ENCODE results near the gene C1S.

C1S gene

DNA sequence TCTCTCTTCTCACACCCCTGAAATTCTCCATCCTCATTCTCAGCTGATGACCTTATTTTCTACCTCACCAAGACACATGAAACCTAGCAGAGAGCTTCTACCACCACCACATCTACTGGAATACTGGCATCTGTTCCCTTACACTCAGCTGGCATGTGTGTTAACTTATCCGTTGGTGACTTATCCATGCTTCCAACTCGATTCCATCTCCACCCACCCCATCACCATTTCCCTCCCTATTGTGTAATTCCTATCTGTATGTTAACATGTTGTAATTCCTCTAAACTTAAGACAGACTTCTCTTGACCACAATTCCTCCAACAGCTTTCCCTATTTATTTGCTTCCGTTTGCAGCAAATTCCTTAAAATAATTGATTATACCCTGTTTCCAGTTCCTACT, 15.4 kb downstream of the C1S start:
- DNase-seq (ENCODE audit: low spot score) = no peak

GRCh38 chr12:7076493-7076892, 16.0 kb downstream of the C1S start:
- DNase-seq (ENCODE audit: low spot score) = no peak

- no peak for DNase-seq (ENCODE audit: low spot score)
Measured at GRCh38 chr12:7078163-7078562, 17.6 kb downstream of the C1S start.

- no peak for DNase-seq (ENCODE audit: low spot score)
Measured at GRCh38 chr12:7079826-7080125, 19.3 kb downstream of the C1S start.

- no peak for DNase-seq (ENCODE audit: low spot score)
Measured at GRCh38 chr12:7081037-7081436, 20.5 kb downstream of the C1S start.

GRCh38 chr12:7083125-7083524, 22.6 kb downstream of the C1S start:
- DNase-seq (ENCODE audit: low spot score) = no peak

DNA sequence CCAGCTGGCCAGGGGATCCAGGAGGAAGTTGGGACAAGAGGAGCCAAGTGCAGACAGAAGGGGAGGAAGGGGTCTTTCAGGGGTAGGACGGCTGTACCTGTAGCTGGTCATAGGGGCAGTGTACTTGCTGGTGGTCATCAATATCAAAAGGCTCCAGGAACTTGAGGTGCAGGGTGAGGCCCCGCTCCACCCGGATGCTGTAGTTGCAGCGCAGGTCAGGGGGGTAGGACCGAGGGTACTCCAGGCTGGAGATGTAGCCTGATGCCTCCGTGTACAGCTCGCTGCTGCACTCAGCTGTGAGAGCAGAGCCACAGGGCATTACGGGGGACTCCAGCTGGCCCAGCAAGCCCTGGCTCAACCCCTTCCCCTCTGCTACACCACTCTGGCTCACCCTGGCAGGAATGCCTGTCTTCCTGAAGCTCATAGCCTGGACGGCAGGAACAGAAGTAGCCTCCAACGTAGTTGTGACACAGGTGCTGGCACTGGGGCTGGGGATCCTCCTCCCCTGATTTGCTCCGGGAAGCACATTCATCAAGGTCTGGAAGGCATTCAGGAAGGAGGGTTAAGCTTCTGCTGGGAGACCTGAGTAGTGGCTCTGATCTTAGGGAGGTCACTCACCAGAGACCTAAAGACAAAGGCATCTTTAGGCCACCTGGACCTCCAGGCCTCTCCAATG, 28.8 kb downstream of the C1S start:
- DNase-seq (ENCODE audit: low spot score) = no peak

- no peak for DNase-seq (ENCODE audit: low spot score)
Measured at GRCh38 chr12:7090222-7090998, 29.9 kb downstream of the C1S start.

GRCh38 chr12:7091171-7091570, 30.7 kb downstream of the C1S start:
- DNase-seq (ENCODE audit: low spot score) = no peak

GRCh38 chr12:7091660-7092228, 31.2 kb downstream of the C1S start:
- DNase-seq (ENCODE audit: low spot score) = no peak

- peak; percentile 42 for DNase-seq (ENCODE audit: low spot score)
Measured at GRCh38 chr12:7092229-7092985, 31.9 kb downstream of the C1S start, which contains the start of gene C1R. Gene C1R, minus strand, starts transcription at chr12:7092445. Its CDS starts 57 bp downstream, at chr12:7092388.

GRCh38 chr12:7092986-7093460, 32.5 kb downstream of the C1S start:
- no peak for DNase-seq (ENCODE audit: low spot score)

GRCh38 chr12:7093486-7093885, 33.0 kb downstream of the C1S start:
- no peak for DNase-seq (ENCODE audit: low spot score)

DNA sequence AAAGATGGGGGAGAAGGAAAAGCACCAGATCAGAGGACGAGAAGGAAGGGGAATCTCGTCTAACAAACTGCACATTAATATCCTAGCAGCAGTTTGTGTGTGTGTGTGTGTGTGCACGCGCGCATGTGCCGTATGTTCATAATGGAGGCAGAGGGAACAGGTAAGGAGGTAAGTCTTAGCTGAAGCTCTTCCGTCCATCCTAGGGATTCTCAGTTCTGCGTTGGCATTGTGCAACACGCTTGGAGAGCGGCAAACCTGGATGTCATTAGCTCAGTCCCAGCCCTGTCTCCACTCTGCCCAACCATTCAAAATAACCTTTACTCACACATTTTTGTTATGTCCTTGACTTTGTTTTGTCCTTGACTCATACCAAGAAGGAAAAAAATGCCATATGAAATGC, 33.4 kb downstream of the C1S start:
- no peak for DNase-seq (ENCODE audit: low spot score)

- no peak for DNase-seq (ENCODE audit: low spot score)
Measured at GRCh38 chr12:7096006-7096932, 35.8 kb downstream of the C1S start.

DNA sequence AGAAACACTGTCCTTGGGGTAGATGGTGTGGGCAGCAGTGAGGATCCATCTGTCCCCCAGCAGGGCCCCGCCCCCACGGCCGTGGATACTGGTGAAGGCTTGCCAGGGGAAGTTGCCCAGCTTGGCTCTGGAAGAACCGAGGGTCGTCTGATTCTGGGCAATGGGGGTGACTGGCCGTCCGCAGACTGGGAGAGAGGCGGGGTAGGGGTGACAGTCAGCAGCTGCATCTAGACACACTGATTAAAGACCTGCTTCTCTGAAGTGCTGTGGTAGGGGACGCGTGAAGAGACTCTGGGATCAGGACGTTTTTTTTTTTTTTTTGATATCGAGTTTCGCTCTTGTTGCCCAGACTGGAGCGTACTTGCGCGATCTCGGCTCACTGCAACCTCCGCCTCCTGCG, 36.5 kb downstream of the C1S start:
- DNase-seq (ENCODE audit: low spot score) = no peak

DNA sequence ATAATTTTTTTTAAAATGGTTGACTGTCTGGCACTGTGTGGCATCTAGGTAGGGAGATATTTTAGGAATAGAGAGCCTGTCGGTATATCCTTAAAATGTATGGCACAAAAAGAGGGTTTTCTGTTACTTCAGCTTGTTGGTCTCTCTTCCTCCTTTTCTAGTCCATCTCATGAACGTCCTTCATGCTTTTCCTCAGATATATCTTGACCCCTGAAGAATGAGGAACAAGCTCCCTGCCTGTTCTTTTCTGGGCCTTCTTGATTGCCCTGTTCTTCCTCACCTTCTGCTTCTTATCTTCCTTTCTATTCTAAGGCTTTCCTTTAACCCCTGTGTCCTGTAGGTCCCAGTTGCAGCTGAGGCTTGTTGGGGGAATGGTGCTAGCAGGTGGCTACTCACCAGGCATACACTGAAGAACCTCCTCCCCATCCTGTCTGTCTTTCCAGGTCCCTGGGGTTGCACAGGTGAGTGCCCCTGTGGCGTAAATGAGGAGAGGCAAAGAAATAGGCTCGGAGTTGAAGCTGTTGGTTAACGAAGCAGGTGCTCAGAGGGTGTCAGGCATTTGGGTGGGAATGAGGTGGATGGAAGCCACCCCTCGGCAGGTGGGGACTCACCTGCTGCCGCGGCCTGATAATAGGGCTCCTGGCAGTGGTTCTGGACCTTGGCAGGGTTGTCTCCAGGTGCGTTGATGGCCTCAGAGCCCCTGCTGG, 38.9 kb downstream of the C1S start:
- peak; percentile 40 for DNase-seq (ENCODE audit: low spot score)

DNA sequence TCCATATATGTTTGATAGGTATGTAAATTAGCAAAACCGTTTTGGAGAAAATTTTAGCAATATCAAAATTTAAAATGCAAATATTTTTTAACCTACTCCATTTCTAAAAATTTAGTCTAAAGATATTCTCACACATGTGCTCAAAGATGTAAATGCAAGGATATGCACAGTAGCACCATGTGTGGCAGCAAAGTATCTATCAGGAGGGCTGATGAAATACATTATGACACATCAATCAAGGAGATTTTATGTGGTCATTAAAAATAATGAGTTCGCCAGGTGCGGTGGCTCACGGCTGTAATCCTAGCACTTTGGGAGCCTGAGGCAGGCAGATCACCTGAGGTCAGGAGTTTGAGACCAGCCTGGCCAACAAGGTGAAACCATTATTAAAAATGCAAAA, 39.7 kb downstream of the C1S start:
- DNase-seq (ENCODE audit: low spot score) = no peak

DNA sequence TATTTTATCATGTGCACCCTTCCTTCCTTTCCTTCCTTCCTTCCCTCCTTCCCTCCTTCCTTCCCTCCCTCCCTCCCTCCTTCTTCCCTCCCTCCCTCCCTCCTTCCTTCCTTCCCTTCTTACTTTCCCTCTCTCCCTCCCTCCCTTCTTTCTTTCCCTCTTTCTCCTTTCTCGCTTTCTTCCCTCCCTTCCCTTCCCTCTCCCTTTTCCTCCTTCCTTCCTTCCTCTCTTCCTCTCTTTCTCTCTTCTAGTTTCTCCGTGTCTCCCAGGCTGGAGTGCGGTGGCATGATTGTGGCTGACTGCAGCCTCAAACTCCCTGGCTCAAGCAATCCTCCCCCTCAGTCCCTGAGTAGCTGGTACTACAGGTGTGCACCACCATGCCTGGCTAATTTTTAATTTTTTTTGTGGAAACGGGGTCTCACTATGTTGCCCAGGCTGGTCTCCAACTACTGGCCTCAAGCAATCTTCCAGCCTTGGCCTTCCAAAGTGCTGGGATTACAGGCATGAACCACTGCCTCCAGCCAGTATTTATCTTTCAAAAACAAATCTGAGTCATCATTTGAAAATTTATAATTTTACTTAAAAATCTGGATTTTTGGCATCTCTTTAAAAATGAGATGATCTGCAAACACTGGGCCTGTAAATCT, 40.7 kb downstream of the C1S start:
- DNase-seq (ENCODE audit: low spot score) = no peak

GRCh38 chr12:7101694-7102131, 41.2 kb downstream of the C1S start:
- DNase-seq (ENCODE audit: low spot score) = no peak

Data from pons (tissue), 1 donor.